PC-9 (cell line): Measurements from ENCODE around the gene ASCL2.

Source experiments
- CTCF ChIP-seq: fragments of 200-600 bp; sonication (generic); conservative IDR thresholded peaks from 2 replicates; pipeline ENCODE4 v1.6.1; 2017; ENCODE audit warnings: mixed run types, antibody characterized with exemption, mild to moderate bottlenecking, moderate library complexity
- EZH2 ChIP-seq: fragments of 200-600 bp; sonication (generic); IDR thresholded peaks from 2 replicates; pipeline ENCODE4 v1.8.0; 2017; ENCODE audit warnings: antibody characterized with exemption, low read depth

GRCh38 chr11:2277933-2278523, 7.6 kb upstream of the ASCL2 start:
- TF ChIP-seq CTCF (no peak), EZH2 (no peak)
